Gastroesophageal sphincter (tissue), 3 donors: ENCODE results near the gene COLEC11.
"Not testable (repeated sequence)": the region's sequence is repeated elsewhere in the genome, so short reads cannot be mapped to it uniquely, and the experiment has no call there.

Source experiments
- EP300 ChIP-seq: sonication (generic); formaldehyde crosslinking; IDR thresholded peaks from one replicate; pipeline ENCODE4 v1.6.1; 2017; ENCODE audit warnings: antibody characterized with exemption, mild to moderate bottlenecking
- POLR2A ChIP-seq, 2 donors: fragments of 450-650 bp; IDR thresholded peaks; one replicate each; pipeline ENCODE4 v1.6.1; 2017; ENCODE audit warnings: antibody characterized with exemption in 2 of 2, mild to moderate bottlenecking in 2 of 2, moderate library complexity in 1 of 2
- POLR2AphosphoS5 ChIP-seq: sonication (generic); formaldehyde crosslinking; IDR thresholded peaks from one replicate; pipeline ENCODE4 v1.6.1; 2017; ENCODE audit warnings: antibody characterized with exemption
- TF ChIP-seq, protein P1 (sequence below), 4 experiments: fragments of 200-600 bp in 2 of 4; fragments of 450-650 bp in 2 of 4; sonication (generic) in 1 of 4; IDR thresholded peaks; one replicate each; pipeline ENCODE4 v1.5.1; 2017 to 2019; ENCODE audit warnings: antibody characterized with exemption in 4 of 4, mild to moderate bottlenecking in 2 of 4, moderate library complexity in 2 of 4

DNA sequence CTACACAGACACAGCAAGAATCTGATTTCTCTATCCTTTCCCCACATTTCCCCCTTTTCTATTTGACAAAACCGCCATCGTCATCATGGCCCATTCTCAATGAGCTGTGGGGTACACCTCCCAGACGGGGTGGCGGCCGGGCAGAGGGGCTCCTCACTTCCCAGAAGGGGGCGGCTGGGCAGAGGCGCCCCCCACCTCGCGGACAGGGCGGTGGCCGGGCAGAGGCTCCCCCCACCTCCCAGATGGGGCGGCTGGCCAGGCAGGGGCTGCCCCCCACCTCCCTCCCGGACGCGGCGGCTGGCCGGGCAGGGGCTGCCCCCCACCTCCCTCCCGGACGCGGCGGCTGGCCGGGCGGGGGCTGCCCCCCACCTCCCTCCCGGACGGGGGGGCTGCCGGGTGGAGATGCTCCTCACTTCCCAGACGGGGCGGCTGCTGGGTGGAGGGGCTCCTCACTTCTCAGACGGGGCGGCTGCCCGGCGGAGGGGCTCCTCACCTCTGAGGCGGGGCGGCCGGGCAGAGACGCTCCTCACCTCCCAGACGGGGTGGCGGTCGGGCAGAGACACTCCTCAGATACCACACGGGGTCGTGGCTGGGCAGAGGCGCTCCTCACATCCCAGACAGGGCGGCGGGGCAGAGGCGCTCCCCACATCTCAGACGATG lies 20.8 kb downstream of the COLEC11 start:
- TF ChIP-seq, protein P1, sequence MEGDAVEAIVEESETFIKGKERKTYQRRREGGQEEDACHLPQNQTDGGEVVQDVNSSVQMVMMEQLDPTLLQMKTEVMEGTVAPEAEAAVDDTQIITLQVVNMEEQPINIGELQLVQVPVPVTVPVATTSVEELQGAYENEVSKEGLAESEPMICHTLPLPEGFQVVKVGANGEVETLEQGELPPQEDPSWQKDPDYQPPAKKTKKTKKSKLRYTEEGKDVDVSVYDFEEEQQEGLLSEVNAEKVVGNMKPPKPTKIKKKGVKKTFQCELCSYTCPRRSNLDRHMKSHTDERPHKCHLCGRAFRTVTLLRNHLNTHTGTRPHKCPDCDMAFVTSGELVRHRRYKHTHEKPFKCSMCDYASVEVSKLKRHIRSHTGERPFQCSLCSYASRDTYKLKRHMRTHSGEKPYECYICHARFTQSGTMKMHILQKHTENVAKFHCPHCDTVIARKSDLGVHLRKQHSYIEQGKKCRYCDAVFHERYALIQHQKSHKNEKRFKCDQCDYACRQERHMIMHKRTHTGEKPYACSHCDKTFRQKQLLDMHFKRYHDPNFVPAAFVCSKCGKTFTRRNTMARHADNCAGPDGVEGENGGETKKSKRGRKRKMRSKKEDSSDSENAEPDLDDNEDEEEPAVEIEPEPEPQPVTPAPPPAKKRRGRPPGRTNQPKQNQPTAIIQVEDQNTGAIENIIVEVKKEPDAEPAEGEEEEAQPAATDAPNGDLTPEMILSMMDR (IDR thresholded peaks at IDR 0.05) = not testable (repeated sequence)
- not testable (repeated sequence) for TF ChIP-seq POLR2AphosphoS5; EP300; POLR2A (IDR thresholded peaks at IDR 0.05)
